Left hindlimb (tissue), 1 donor: ENCODE measurements around the gene SFXN3.
"Not testable (repeated sequence)": the region's sequence is repeated elsewhere in the genome, so short reads cannot be mapped to it uniquely, and the experiment has no call there.

ENCODE experiments used
- DNase-seq: peaks from one replicate; pipeline ENCODE4 v3.0.0-alpha.2; 2018

Gene SFXN3

DNA sequence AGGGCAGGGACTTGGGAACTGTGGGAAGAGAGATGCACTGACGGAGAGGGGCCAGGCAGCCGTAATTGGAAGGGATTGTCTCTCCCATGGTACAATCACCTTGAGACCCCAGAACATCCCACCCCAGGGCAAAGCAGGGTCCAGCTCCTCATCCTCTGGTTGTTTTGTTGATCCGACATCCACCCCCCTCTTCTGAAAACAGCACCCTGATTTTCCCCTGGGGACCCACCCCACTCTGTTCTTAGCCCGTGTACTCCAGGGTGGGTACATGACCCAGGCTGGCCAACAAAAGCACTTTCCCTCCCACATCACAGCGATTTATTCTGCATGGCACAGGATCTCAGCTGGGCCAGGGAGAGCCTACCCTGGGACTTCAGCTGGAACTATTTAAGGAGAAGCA, 14.2 kb upstream of the SFXN3 start:
- DNase-seq: no peak

DNA sequence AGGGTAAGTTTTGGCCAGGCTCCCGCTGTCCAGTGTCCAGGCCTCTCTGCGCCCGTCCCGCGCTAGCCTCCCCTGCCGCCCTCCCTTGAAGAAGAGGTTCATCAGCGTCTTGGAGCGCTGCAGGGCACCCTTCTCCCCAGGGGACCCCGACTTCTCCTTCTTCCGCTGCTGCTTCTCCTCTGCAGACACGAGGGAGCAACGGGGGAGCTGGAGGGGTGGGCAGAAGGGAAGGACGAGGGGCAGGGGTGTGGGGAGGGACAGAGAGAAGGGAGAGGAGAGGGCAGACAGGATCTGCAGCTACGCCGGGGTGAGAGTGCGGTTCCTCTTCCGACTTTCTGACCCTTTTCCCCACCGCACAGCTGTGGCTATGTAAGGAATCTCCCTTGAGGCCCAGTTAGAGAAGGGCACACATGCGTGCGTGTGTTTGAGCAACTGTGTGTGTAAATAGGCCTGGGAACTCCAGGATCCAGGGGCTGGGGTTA, 12.9 kb upstream of the SFXN3 start:
- no peak for DNase-seq

DNA sequence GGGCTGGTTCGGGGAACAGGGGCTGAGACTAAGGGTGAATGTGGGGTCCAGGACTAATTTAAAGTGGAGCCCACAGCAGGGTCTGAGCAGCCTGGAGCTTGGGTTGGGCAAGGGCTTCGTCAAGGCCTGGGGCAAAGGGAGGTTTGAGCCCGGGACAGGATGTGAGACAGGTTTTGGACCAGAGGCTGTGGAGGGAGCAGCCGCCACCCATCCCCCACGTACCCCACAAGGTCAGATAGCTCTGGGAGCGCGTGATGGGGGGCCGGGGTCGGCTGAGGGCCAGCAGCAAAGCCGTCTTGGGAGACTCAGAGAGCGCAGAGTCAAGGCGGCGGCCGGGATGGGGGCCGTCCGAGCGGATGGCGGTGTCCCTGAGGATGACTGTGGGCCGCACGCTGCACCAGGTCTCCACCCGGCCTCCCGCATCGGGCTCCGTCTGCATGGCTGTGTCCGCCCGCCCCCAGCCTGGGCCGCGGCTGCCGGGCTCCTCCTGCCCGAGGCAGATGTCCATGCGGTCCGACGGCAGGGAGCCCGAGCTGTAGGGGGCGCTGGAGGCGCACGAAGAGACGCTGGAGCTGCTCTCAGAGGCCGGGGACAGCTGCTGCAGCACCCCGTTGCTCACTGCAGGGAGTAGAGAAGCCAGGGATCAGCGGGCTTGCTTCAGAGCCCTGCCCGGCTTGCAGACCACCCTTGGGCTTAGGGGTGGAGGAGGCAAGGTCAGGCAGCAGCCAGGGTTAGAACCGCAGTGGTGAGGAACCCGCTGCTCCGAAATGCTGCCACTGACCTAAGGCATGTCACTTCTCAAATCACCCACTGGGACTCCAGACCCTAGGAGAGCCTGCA, 12.2 kb upstream of the SFXN3 start:
- peak; percentile 80 for DNase-seq

DNA sequence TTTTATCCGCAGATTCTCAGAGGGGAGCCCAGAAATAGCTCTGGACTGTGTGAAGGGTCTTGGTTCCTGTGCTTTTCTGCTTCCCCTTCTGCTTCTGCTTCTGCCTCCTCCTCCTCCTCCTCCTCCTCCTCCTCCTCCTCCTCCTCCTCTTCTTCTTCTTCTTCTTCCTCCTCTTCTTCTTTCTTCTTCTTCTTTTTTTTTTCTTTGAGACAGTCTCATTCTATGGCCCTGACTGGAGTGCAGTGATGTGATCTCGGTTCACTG, 11.7 kb upstream of the SFXN3 start:
- DNase-seq: no peak

DNA sequence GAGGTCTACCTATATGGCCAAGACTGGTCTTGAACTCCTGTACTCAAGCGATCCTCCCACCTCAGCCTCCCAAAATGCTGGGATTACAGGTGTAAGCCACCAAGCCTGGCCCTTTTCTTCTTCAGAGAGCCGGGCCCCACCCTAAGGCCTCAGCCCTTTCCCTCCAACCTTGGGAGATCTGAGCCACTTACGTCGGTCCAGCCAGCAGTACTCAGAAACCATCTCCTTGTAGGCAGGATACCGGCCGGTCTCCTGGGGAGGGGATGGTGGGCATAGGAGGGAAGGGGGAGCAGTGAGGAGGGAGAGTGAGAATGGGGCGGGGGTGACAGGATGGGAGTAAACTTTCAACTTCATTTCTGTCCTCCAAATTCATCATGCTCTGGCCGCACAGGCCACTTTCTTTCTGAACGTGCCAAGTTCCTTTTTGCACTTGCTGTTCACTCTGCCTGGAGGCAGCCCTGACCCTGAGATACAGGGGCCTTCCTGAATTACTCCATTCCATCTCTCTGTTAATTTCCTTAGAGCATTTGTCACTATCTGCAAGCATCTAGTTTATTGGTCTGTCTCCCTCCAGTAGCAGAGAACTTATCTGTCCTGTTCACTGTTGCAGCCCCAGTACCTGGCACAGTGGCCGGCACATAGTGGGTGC, 10.5 kb upstream of the SFXN3 start:
- DNase-seq: no peak

DNA sequence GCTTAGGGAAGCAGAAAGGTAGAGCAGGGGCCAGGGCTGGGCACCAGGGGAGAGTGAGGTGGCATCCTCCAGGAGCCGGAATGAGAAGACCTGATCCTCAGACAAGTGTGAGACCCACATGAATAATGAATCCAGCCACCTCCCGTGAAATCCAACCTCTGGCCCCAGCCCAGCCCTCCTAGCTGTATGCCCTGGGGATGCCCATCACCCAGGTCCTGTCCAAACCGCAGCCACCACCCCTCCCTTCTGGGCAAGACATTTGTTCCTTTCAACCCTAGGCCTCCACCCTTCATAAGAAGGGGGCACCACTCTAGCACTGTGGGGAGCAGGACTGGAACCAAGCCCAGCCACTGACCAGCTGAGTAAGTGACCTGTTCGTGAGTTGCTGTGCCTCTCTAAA, 9.8 kb upstream of the SFXN3 start:
- no peak for DNase-seq

DNA sequence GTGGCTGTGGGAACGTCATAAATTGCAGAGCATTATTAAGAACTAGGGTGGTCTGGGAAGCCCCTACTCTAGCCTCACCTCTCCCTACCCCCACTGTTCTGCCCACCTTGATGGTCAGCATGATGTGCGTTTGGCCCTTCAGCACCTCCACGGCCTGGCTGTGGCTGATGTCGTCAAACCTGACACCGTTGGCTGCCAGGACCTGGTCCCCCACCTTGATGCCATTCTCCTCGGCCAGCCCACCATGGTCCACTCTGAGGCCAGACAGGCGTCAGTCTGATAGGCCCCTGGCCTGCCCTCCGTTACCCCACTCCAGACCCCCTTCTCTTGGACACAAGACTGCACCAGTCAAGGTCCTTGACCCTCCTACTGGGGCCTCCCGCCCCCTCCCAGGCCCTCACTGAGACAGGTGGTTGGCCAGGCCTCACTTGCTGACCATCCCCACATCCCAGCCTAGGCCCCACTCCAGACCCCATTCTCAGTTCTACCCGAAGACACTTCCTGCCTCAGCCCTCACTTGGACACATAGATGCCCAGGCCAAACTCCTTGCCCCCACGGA, 9.3 kb upstream of the SFXN3 start:
- no peak for DNase-seq

DNA sequence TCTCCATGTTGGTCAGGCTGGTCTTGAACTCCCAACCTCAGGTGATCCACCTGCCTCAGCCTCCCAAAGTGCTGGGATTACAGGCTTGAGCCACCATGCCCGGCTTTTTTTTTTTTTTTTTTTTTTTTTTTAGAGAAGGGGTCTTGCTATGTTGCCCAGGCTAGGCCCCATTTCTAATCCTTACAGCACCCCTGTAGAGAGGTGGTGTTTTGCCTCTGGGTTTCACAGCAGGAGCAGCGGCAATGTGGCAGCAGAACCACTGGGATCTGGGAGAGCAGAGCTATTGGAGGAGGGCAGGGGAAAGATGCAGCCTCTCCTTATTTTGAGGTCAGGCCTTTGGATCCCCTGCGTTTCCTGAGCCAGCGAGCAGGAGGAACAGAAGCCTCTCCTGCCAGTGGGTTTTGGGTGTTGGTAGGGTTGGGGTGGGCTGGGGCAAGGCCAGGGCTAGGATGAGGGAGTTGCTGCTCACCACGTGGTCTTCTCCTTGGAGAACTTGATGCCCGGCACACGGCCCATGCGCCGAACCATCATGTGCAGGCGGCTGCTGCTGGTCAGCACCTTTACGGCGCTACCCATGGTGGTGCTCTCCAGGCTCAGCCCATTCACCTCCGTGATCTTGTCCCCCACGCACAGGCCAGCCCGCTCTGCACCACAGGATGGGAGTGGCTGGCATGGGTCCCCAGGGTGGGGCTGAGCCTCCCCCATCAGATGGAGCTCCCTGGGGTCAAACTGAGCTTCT, 7.9 kb upstream of the SFXN3 start:
- no peak for DNase-seq

DNA sequence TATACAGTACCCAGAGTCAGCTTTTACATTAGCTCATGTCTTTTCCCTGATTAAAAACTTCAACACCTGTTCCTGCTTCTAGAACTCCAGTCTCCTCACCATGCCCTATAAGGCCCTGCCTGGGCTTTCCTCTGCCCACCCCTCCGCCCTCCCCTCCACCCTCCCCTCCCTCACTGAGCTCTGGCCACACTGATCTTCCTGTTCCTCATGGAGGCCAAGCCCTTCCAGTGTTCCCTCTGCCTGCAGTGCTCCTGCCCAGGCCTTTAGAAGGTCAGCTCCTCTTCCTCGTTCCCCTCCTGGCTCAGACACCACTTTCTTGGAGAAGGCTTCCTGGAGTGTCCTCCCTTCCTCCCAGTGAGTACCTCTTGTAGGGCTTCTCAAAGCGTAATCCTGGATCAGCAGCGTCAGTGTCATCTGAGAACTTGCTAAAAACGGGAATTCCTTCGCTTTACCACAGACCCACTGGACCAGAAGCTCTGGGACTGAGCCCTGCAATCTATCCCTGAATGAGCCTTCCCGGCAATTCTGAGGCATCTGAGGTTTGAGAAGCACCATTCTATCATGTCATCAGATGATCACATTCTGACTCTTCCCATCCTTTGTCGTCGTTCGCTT, 3.8 kb upstream of the SFXN3 start:
- DNase-seq: no peak

DNA sequence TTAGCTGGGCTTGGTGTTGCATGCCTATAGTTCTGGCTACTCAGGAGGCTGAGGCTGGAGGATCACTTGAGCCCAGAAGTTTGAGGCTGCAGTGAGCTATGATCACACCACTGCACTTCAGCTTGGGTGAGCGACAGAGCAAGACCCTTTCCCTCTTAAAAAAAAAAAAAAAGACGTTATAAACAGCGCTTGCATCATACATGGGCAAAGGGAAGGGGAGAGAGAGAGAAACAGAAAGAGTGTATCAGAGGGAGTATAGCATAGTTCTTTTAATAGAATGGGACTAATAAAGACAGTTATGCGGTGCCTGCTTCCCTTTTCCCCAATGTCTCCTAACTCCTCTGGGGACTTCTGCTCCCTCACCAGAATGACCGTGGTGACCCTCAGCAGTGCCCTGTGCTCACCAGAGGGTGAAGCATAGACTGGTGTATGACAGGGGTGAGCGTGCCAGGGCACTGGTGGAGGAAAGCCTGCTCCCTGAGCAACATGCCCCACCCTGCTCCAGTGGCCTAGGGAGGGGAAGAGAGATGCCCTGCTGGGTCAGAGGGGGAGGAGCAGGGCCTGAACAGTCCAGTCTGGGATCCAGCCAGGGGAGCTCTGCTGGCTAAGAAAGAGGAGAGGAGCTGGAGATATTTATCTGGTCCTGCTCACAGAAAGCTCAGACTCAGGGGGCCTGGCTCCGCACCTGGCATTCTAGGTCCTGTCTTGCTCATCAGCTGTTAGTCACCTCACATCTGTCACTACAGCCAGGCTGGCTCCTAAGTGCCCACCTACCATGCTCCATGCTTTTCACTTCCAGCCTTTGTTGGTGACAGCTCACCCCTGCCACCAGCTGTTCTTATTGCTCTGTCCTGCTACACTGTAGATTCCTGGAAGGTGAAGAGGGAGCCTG, 2.3 kb upstream of the SFXN3 start:
- no peak for DNase-seq

DNA sequence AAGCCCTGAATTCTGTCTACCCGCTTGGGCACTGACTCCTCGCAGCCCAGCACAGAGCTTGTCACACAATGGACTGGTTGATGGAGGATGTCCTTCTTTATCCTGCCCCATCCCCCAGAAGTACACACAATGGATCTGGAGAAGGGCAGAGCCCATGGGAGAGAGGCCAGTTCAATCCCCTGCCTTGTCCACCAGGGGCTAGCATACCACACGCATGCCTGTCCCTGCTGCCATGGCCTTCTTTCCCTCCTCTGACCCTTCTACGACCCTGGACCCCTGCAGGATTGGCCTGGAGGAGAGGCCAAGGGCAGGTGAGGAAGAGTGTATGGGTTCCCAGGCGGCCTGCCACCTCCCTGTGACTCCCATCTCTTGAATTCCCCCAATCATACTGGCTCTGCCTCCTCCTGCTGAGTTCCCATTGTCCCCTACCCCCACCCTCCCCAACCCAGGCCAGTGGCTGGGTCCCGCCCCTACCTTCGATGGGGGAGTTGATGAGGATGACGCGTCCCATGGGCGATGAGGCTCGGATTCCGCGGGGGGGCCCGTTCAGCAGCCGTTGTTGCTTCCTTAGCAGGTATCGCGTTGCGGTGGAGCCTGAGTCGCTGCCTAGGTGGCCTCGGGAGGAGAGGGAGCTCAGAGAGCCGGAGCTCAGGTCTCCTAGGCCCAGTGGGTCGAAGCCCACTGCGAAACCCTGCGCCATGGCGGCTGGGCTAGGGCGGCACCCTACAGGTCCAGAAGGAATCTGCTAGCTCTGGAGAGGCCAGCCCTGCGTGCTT, 1.3 kb upstream of the SFXN3 start:
- no peak for DNase-seq

DNA sequence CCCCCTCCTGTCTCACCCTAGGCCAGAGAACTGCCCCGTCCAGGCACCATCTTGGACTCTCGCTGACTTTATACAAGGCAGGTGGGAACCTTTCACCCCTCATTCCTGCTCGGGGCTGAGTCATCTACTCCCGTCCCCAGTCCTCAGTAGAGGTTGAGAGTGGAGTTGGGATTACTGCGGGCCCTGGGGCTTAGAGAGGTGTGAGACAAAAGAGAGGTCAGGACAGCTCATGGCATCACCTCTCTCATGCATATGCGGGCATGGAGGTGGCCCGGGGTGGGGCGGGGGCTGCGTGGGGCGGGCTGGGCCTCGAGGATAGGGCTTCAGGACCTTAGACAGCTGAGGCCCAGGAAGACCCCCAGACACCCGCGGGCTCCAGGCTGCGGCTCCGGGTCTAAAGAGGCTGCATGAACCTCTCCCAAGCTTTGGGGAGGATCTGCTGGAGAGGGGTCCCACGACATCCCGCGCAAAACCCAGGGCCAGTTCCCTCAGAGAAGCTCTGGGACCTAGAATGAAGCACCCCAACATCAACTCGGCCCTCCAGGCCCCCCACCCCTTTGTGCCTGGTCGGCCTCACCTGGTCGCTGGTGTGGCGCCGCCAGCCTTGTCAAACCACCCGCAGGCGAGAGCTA, 422 bp upstream of the SFXN3 start:
- DNase-seq: no peak

DNA sequence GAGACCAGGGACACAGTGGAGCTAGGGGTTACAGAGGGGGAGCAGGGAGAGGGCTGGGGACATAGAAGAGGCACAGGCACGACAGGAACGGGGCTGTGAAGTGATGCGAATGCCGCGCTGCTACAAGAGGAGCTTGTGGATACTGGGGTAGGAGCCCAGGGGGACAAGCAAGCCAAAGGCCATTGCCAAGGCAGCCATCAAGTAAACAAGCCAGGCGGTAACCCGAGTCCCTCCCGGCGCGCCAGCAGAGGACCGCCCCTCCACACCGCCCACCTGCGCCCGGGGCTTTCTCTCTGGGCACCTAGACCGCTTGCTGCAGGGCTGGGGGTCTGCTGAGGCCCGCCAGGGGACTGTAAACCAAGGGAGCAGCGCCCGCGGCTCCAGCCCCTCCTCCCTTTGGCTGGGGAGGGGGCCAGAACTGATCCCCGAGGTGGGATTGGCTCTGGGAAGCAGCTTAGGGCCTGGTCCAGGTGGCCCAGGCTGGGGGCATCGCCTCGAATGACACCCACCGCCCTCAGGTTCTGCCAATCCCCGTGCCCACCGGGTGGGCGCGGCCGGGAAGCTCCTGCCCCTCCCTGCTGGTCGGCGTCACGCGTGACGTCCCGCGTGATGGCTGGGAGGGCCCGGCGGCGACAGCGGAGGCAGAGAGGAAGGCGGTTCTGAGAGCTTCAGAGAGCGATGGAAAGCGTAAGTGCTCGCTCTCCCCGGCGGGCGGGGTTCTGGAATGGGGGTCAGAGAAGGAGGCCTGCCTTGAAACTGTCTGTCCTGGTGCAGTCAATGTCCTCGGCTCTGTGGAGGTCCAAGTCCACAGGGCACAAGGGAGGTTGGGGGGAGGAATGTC, 982 bp downstream of the SFXN3 start:
- DNase-seq: peak; percentile 88

DNA sequence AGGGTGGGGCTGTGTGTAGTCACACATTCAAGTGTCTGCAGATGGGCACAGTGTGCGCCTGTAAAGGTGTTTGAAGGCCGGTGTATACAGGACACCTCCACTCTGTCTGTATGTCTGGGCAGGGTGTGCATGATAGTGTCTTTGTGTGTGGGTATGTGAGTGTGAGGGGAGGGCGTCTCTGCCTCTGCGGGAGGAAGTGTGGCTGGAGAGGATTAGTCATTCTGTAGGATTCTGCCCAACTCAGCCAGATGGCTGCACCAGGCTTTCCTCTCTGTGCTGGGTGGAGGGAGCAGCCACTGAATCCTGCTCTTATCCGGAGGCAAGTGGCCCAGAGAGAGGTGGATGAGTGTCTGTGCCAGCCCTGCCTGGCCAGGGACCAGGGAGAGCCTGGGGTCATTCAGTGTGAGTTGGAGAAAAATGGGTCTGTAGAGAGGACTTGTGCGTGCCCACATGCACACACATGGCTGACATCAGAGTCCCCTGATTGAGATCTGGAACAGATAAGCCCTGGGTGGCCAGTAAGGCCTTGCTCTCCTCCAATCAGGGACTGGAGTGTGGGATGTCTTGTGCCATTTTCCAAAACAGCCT, 1.7 kb downstream of the SFXN3 start:
- peak; percentile 85 for DNase-seq

DNA sequence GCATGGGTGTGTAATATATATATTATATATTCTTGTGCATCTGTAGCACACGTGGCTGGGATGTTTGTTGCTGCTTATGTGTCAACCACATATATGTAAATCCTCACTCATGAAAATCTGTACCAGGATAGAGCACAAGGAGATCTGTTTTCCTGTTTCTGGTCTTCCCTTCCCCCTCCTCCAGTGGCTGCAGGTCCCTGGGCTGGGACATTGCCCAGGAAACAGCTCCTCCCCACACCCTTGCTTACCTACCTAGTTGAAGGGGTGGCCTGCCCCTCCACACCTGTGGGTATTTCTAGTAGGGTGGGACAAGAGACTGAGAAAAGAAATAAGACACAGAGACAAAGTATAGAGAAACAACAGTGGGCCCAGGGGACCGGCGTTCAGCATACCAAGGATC, 2.2 kb downstream of the SFXN3 start:
- no peak for DNase-seq

DNA sequence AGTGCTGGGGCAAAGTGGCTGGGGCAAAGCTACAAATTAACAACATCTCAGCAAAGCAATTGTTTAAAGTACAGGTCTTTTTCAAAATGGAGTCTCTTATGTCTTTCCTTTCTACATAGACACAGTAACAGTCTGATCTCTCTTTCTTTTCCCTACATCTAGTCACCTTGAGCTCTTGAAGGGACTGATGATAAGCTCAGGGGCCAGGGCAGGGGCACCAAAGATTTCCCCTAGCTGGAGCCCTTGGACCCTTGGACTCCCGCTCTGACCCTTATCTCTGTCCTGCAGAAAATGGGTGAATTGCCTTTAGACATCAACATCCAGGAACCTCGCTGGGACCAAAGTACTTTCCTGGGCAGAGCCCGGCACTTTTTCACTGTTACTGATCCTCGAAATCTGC, 3.4 kb downstream of the SFXN3 start:
- not testable (repeated sequence) for DNase-seq

DNA sequence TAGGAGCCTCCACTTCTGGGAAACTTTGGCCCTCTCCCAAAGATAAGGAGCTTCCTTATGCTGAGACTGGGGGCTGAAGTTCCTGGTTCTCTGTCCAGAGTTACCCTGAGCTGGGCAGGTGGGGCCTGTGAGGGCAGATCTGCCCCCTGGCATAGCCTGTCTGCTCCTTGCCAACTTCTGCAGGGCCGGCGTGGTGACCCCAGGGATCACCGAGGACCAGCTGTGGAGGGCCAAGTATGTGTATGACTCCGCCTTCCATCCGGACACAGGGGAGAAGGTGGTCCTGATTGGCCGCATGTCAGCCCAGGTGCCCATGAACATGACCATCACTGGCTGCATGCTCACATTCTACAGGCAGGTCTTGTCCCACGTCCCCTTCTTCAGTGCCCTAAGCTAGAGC, 4.3 kb downstream of the SFXN3 start:
- no peak for DNase-seq

DNA sequence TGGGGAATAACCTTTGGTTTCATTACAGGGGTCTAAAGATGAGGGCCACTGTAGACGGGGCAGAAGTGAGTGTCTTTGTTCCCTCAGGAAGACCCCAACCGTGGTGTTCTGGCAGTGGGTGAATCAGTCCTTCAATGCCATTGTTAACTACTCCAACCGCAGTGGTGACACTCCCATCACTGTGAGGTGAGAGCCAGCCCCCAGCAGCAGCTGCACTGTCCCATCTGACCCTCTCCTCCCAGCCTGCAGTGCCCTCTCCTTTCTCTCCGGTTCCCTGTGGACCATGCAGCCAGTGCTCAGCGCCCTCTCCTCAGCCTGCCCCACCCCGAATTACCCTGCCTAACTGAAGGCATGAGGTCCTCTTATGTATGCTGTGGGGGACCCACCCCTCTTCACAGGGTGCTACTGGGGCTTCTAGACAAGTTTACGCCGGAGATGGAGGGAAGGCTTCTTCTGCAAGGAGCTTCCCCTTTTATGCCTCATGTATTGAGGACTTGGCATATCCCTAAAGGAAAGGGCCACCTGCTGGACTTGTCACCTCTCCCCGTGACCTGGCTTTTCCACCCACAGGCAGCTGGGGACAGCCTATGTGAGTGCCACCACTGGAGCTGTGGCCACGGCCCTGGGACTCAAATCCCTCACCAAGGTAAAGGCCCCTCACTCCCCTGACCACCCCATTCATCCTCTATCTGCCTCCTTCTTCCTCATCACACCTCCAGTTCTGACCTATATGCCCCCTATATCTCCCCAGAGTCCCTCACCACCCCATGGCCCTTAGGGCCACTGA, 5.1 kb downstream of the SFXN3 start:
- DNase-seq: no peak

DNA sequence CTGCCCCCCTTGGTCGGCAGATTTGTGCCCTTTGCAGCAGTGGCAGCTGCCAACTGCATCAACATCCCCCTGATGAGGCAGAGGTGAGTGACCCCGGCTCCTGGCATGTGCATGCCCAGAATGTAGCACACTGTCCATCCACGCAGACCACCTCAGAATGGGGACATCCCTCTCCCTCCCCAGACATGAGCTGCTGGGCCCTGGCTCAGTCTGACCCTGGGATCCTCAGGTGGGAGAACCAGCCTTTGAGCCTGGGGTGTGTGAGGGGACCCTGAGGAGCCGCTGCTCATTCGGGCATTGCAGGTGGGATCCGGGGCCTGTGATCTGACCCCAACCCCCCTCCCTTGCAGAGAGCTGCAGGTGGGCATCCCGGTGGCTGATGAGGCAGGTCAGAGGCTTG, 5.7 kb downstream of the SFXN3 start:
- DNase-seq: no peak
